ENCODE results near the gene SOCS1. TPM values are rescaled to one million over a fixed set of nuclear protein-coding genes. Genes with fewer than 3 reads are reported as not detected.

The SOCS1 gene
- total and polyA plus RNA-seq, 2 of the 8 experiments (the other 6 are each of a cell fraction or from before 2014, with no cell fraction given), result 21.0 to 48.9 TPM

DNA sequence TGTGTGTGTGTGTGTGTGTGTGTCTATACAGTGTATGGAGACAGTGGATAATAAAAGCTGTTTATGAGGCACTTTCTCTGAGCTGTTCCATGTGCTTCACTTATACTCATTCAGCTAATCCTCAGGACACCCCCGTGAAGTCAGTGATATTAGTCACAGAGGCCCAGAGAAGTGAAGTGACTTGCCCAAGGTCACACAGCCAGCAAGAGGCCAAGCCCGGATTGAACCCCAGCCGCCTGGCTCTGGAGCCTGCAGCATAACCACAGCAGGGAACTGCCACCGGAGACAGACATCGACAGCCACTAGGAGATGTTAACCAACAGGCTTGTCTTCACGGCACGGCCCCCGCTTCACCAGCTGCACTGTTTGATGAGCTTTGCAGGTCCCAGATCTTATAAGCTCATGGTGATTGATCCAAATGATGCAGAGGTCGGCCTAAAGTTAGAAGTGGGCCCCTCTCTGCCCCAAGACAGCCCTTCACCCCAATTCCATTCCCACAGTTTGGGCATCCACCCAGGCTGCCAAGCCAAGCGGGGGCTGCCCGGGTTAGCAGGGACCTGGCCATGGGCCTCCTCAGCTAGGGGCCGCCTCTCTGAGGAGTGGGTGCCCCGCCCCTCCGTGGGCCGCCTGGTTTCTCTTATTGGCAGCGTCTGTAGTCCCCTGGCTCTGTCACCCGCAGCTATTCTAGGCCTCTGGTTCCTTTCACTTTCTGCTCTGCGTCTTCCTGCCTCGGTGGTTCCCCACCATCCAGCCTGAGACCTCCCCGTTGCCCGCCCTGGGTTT lies 30.9 kb downstream of the SOCS1 start:
- Histone ChIP-seq H4K5ac (ENCODE audit: insufficient read length, low read depth, low read length) (no peak overlapping the region), H3K36me3 (ENCODE audit: control insufficient read depth in 2 of 4, insufficient read depth in 4 of 4, low read length in 3 of 4) (no peaks in the 10 kb centered on the region), H2AK5ac (ENCODE audit: low read depth, low read length) (no peak overlapping the region), H3K27ac (ENCODE audit: low read depth, low read length) (no peak overlapping the region), H3K9ac (replicated peaks in 1 of 4; ENCODE audit: extremely low read depth in 1 of 4, low read depth in 3 of 4, low read length in 3 of 4) (no peak overlapping the region), H4K8ac (ENCODE audit: extremely low read depth, insufficient read depth, low read length) (no peak overlapping the region), H3K79me1 (ENCODE audit: low read depth, low read length) (no peaks in the 10 kb centered on the region), H2AFZ (ENCODE audit: low read length) (no peak overlapping the region), H4K91ac (replicated peaks; ENCODE audit: insufficient read length, low read length) (no peak overlapping the region), H3K4me3 (ENCODE audit: extremely low read depth in 1 of 4, insufficient read depth in 2 of 4, low read depth in 3 of 4, low read length in 4 of 4) (no peak overlapping the region), H3K23me2 (ENCODE audit: low read depth, low read length) (peaks cover 1% of the 10 kb centered on the region; the same call in 1 of the 2 replicates), H2BK120ac (replicated peaks; ENCODE audit: low read depth, low read length) (no peak overlapping the region), H3K9me3 (ENCODE audit: insufficient read depth in 2 of 2, low read depth in 1 of 2, low read length in 1 of 2) (no peaks in the 10 kb centered on the region), H2BK5ac (ENCODE audit: low read depth, low read length) (no peak overlapping the region), H2BK20ac (ENCODE audit: low read length) (no peak overlapping the region), H3K56ac (replicated peaks; ENCODE audit: insufficient read length, low read depth, low read length) (no peak overlapping the region), H2BK15ac (ENCODE audit: low read length) (no peak overlapping the region), H4K20me1 (replicated peaks in 1 of 2; ENCODE audit: control insufficient read depth in 1 of 2, insufficient read depth in 2 of 2, low read length in 2 of 2) (no peaks in the 10 kb centered on the region), H3K79me2 (ENCODE audit: control insufficient read depth in 1 of 2, insufficient read depth in 2 of 2, low read length in 2 of 2) (no peaks in the 10 kb centered on the region), H3K23ac (ENCODE audit: insufficient read length) (no peak overlapping the region), H3K27me3 (replicated peaks in 1 of 4; ENCODE audit: control insufficient read depth in 3 of 4, extremely low read depth in 1 of 4, insufficient read depth in 3 of 4, low read length in 3 of 4) (no peaks in the 10 kb centered on the region), H3K4ac (replicated peaks; ENCODE audit: insufficient read length, low read depth, low read length) (no peak overlapping the region), H3K18ac (ENCODE audit: extremely low read depth, low read length) (no peak overlapping the region; the same call in 1 of the 2 replicates), H3K4me2 (ENCODE audit: insufficient read depth in 1 of 2, low read depth in 2 of 2, low read length in 2 of 2) (no peak overlapping the region), H3K4me1 (replicated peaks in 1 of 4; ENCODE audit: control insufficient read depth in 3 of 4, insufficient read depth in 4 of 4, low read length in 3 of 4) (no peaks in the 10 kb centered on the region; a peak in 2 of 7 replicates), H2BK12ac (ENCODE audit: low read depth, low read length) (no peak overlapping the region), H3K14ac (ENCODE audit: insufficient read length) (no peak overlapping the region)
- ChIA-PET POLR2A (ENCODE audit: partially characterized antibody) (interaction anchor here (1.0 to 1.7 kb wide), 4 partner anchors 13 to 73 kb away, joined by 3 to 6 read pairs (median 4); no protein-coding TSS in a partner anchor), CTCF (ENCODE audit: partially characterized antibody) (interaction anchor here (0.6 to 2.0 kb wide), 4 partner anchors 31 to 260 kb away, joined by 3 to 6 read pairs (median 3); partner anchors contain the start of gene SOCS1)
- FAIRE-seq (no peak), DNase-seq (ENCODE audit: low read depth in 1 of 2, low spot score in 2 of 2) (no peak)
- WGBS, 2 experiments (ENCODE audit: extremely low coverage in 1 of 2, insufficient coverage in 1 of 2, insufficient read length in 1 of 2, insufficient replicate concordance in 2 of 2, low coverage in 1 of 2, low lambda C conversion rate in 2 of 2, missing lambda C conversion rate in 1 of 2), result 86% methylated on average over 21 of the region's 21 CpGs; no CpG with 5 or more reads in 1 of the 2 experiments
- TF ChIP-seq EP300 (IDR thresholded peaks at IDR 0.05; ENCODE audit: borderline replicate concordance in 1 of 2, low read depth in 2 of 2, low read length in 2 of 2) (no peak), KDM1A (IDR thresholded peaks at IDR 0.05; ENCODE audit: borderline replicate concordance, low read length) (peak; percentile 34; the same call in 1 of the 2 replicates), RBBP5 (IDR thresholded peaks at IDR 0.05; ENCODE audit: borderline replicate concordance, low read depth, low read length) (no peak), CEBPB (IDR thresholded peaks at IDR 0.05; ENCODE audit: low read depth, low read length) (no peak), CBX5 (IDR thresholded peaks at IDR 0.05; ENCODE audit: low read depth, low read length) (no peak), POU5F1 (IDR thresholded peaks at IDR 0.05; ENCODE audit: low read depth, low read length) (no peak)

Measured in H1 (cell line).